HepG2 (cell line): ENCODE measurements around the gene ZDHHC7. TPM values are rescaled to one million over a fixed set of nuclear protein-coding genes. Genes with fewer than 3 reads are reported as not detected.
A peak's percentile ranks its signal among the peaks of the same experiment; 100 is the strongest.

Experiments used
- CBX1 ChIP-seq: IDR thresholded peaks from one replicate; pipeline ENCODE4 v1.6.1; 2016; ENCODE audit warnings: antibody characterized with exemption, low read depth
- FOXP4 ChIP-seq: sonication (generic); formaldehyde crosslinking; IDR thresholded peaks from 2 replicates; pipeline ENCODE4 v1.4.0; 2020; ENCODE audit warnings: missing genetic modification reagents
- HNRNPLL ChIP-seq: fragments of 200-400 bp; formaldehyde crosslinking; IDR thresholded peaks from 2 replicates; pipeline ENCODE4 v1.6.1; 2017; ENCODE audit warnings: mild to moderate bottlenecking, low read depth, low read length; ENCODE audit not compliant: poor library complexity, severe bottlenecking
- KDM2A ChIP-seq: sonication (generic); formaldehyde crosslinking; IDR thresholded peaks from 2 replicates; pipeline ENCODE4 v1.4.0; 2020; ENCODE audit warnings: low read depth, missing genetic modification reagents, borderline replicate concordance
- NFKB2 ChIP-seq: sonication (generic); formaldehyde crosslinking; IDR thresholded peaks from 2 replicates; pipeline ENCODE4 v1.4.0; 2020; ENCODE audit warnings: missing genetic modification reagents, borderline replicate concordance
- NFYB ChIP-seq: sonication (generic); formaldehyde crosslinking; IDR thresholded peaks from 2 replicates; pipeline ENCODE4 v1.4.0; 2020; ENCODE audit warnings: missing genetic modification reagents
- PLSCR1 ChIP-seq: sonication (generic); formaldehyde crosslinking; IDR thresholded peaks from 2 replicates; pipeline ENCODE4 v1.5.0; 2020; ENCODE audit warnings: missing genetic modification reagents, mild to moderate bottlenecking, borderline replicate concordance
- REXO4 ChIP-seq: sonication (generic); formaldehyde crosslinking; IDR thresholded peaks from 2 replicates; pipeline ENCODE4 v1.8.0; 2022; ENCODE audit warnings: missing genetic modification reagents, mild to moderate bottlenecking, borderline replicate concordance
- RFX1 ChIP-seq: fragments of 450-650 bp; IDR thresholded peaks from 2 replicates; pipeline ENCODE4 v1.6.1; 2017
- RNF2 ChIP-seq: fragments of 450-650 bp; conservative IDR thresholded peaks from 2 replicates; pipeline ENCODE4 v1.6.1; 2016; ENCODE audit warnings: low read depth
- SIX1 ChIP-seq: sonication (generic); formaldehyde crosslinking; IDR thresholded peaks from 2 replicates; pipeline ENCODE4 v1.4.0; 2020; ENCODE audit warnings: missing genetic modification reagents, borderline replicate concordance
- STAT5B ChIP-seq: sonication (generic); formaldehyde crosslinking; IDR thresholded peaks from 2 replicates; pipeline ENCODE4 v1.4.0; 2020; ENCODE audit warnings: missing genetic modification reagents
- THAP8 ChIP-seq: sonication (generic); formaldehyde crosslinking; IDR thresholded peaks from 2 replicates; pipeline ENCODE4 v1.5.1; 2020; ENCODE audit warnings: missing genetic modification reagents, mild to moderate bottlenecking, borderline replicate concordance
- ZBTB42 ChIP-seq: sonication (generic); formaldehyde crosslinking; IDR thresholded peaks from 2 replicates; pipeline ENCODE4 v1.5.0; 2020; ENCODE audit warnings: mild to moderate bottlenecking, missing genetic modification reagents
- ZIK1 ChIP-seq: sonication (generic); formaldehyde crosslinking; IDR thresholded peaks from 2 replicates; pipeline ENCODE4 v1.5.0; 2020; ENCODE audit warnings: mild to moderate bottlenecking, low read depth, missing genetic modification reagents, borderline replicate concordance
- ZNF232 ChIP-seq: sonication (generic); formaldehyde crosslinking; IDR thresholded peaks from 2 replicates; pipeline ENCODE4 v1.4.0; 2020; ENCODE audit warnings: missing genetic modification reagents, borderline replicate concordance
- ZNF800 ChIP-seq: sonication (generic); formaldehyde crosslinking; IDR thresholded peaks from 2 replicates; pipeline ENCODE4 v1.4.0; 2020; ENCODE audit warnings: missing genetic modification reagents
- ZNF839 ChIP-seq: sonication (generic); formaldehyde crosslinking; IDR thresholded peaks from 2 replicates; pipeline ENCODE4 v1.4.0; 2020; ENCODE audit warnings: missing genetic modification reagents, mild to moderate bottlenecking, borderline replicate concordance
- ZSCAN30 ChIP-seq: sonication (generic); formaldehyde crosslinking; IDR thresholded peaks from 2 replicates; pipeline ENCODE4 v1.5.0; 2020; ENCODE audit warnings: mild to moderate bottlenecking, missing genetic modification reagents
- polyA plus RNA-seq, 8 experiments: library from polyadenylated mRNA; depleted of rRNA in 3 of 8; stranded (reverse) in 7 of 8; unstranded in 1 of 8; fragments of >200 nt; fragmentation: Illumina TruSeq in 4 of 8; extraction: Trizol in 4 of 8; gene quantifications; 2 replicates each; pipeline versions ENCODE4 v1.2.1 to v1.2.3, GENCODE V29; 2011 to 2016; ENCODE audit warnings: low read depth in 4 of 8, missing spikeins in 1 of 8, mixed read lengths in 1 of 8; ENCODE audit not compliant: insufficient read depth in 1 of 8
- total RNA-seq, 5 experiments: library from RNA; depleted of rRNA; stranded (reverse); fragments of >200 nt; fragmentation: Illumina TruSeq; extraction: Trizol; gene quantifications; 2 replicates each; pipeline ENCODE4 v1.2.3, GENCODE V29; 2016; ENCODE audit warnings: low read depth in 1 of 5
- TF ChIP-seq, protein P1 (sequence below): sonication (generic); formaldehyde crosslinking; IDR thresholded peaks from 2 replicates; pipeline ENCODE4 v1.4.0; 2020; ENCODE audit warnings: low read depth, mild to moderate bottlenecking, missing genetic modification reagents
- TF ChIP-seq, protein P2 (sequence below): sonication (generic); formaldehyde crosslinking; IDR thresholded peaks from 2 replicates; pipeline ENCODE4 v1.4.0; 2020; ENCODE audit warnings: missing genetic modification reagents, borderline replicate concordance

Gene ZDHHC7
- total and polyA plus RNA-seq, 2 of the 13 experiments (the other 11 are each of a cell fraction or from before 2014, with no cell fraction given): 46.8 to 67.6 TPM

DNA sequence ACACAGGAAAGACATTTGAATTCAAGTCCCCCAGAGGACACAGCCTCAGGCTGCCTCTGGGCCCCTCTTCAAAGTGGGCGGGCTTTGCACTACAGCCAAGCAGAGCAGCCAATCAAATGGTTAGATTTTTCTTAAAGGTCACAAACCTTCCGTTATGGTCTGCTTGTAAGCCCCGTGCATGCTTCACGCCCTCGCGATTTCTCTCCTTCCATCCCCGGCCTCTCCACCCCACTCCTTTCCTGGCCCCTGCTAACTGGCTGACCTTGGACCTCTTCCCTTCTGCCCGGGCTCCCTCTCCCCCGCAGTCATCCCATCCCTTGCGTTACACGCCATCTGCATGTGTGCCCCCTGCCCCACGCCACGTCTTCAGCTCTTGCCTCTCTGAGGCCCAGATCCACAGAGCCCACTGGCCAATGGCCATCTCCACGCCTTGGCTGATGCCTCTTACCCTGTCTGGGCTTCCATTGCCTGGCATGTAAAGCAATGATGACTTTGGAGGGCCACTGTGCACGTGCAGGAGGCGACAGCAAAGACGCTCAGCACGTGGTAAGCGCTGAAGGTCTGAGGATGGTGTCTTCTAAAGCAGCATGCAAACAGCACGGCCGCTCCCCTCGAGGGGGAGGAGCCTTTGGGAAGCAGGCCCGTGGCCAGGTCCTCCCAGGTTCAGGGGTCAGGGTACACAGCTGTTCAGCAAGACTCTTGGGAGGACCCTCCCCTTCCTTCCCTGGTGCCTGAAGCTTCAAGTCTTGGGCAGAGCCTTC lies 86.8 kb downstream of the ZDHHC7 start (continued):
- TF ChIP-seq KDM2A (CRISPR knock-in tag) (peak; percentile 58; the same call in 1 of the 2 replicates), SIX1 (CRISPR knock-in tag) (no peak), ZBTB42 (CRISPR knock-in tag) (no peak), ZNF839 (CRISPR knock-in tag) (no peak), ZNF232 (CRISPR knock-in tag) (0 out of 2 replicates have a peak, but pooled peaks have one; percentile 22), HNRNPLL (peak; percentile 16), RNF2 (peak; percentile 66; the same call in 1 of the 2 replicates), STAT5B (CRISPR knock-in tag) (no peak), ZIK1 (CRISPR knock-in tag) (0 out of 2 replicates have a peak, but pooled peaks have one; percentile 7), ZSCAN30 (no peak), FOXP4 (CRISPR knock-in tag) (no peak), RFX1 (no peak), THAP8 (CRISPR knock-in tag) (0 out of 2 replicates have a peak, but pooled peaks have one; percentile 59), ZNF800 (CRISPR knock-in tag) (no peak), NFYB (CRISPR knock-in tag) (peak; percentile 59; the same call in 1 of the 2 replicates), PLSCR1 (CRISPR knock-in tag) (no peak), REXO4 (CRISPR knock-in tag) (no peak), CBX1 (no peak), NFKB2 (CRISPR knock-in tag) (peak; percentile 18)
- TF ChIP-seq, protein P1, sequence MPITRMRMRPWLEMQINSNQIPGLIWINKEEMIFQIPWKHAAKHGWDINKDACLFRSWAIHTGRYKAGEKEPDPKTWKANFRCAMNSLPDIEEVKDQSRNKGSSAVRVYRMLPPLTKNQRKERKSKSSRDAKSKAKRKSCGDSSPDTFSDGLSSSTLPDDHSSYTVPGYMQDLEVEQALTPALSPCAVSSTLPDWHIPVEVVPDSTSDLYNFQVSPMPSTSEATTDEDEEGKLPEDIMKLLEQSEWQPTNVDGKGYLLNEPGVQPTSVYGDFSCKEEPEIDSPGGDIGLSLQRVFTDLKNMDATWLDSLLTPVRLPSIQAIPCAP (CRISPR knock-in tag): no peak
- TF ChIP-seq, protein P2, sequence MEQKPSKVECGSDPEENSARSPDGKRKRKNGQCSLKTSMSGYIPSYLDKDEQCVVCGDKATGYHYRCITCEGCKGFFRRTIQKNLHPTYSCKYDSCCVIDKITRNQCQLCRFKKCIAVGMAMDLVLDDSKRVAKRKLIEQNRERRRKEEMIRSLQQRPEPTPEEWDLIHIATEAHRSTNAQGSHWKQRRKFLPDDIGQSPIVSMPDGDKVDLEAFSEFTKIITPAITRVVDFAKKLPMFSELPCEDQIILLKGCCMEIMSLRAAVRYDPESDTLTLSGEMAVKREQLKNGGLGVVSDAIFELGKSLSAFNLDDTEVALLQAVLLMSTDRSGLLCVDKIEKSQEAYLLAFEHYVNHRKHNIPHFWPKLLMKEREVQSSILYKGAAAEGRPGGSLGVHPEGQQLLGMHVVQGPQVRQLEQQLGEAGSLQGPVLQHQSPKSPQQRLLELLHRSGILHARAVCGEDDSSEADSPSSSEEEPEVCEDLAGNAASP (CRISPR knock-in tag): no peak
